ENCODE measurements around the gene HIVEP3. TPM values are rescaled to one million over a fixed set of nuclear protein-coding genes. Genes with fewer than 3 reads are reported as not detected.

Gene HIVEP3
- total and polyA plus RNA-seq, 8 donors: 1.8 to 65.3 (median 3.8) TPM

DNA sequence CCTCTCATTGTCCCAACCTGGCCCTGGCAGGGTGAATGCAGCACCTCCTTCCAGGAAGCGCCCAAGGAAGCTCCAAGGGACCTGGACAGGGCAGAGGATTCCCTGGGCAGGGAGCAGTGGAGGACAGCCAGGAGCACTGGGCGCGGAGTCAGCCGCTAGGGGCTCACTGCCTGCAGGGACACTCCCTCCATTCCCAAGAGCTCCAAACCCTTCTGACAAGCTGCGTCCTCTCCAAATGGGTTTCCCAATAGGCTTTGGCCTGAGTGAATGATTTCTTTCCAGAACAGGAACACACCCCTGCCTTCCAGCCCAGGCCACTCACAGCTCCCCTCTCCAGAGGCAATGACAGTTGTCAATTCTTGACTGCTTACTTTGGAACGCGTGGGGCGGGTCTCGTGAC lies 305.8 kb downstream of the HIVEP3 start:
- no peaks in the 10 kb centered on the region for H3K36me3 ChIP-seq
- peaks cover 0 to 12% (median 7%) of the 10 kb centered on the region in 4 donors for H3K4me1 ChIP-seq
- H3K9me3 ChIP-seq: no peaks in the 10 kb centered on the region
- intact Hi-C loops (cut with DNase I; ENCODE audit: low total_unique reads): no loop called here
- 86 to 94% (median 92%) methylated on average over 7 to 9 of the region's 9 CpGs for WGBS, 5 donors
- H3K4me3 ChIP-seq: no peak overlapping the region
- DNase-seq: no peak
- no peaks in the 10 kb centered on the region for H3K27me3 ChIP-seq
- TF ChIP-seq CTCF (IDR thresholded peaks at IDR 0.05): no peak
- no peak for TF ChIP-seq EP300 (IDR thresholded peaks at IDR 0.05)
- TF ChIP-seq POLR2AphosphoS5 (IDR thresholded peaks at IDR 0.05): no peak
- no peak for TF ChIP-seq POLR2A (IDR thresholded peaks at IDR 0.05)
- no peak overlapping the region for H3K27ac ChIP-seq

DNA sequence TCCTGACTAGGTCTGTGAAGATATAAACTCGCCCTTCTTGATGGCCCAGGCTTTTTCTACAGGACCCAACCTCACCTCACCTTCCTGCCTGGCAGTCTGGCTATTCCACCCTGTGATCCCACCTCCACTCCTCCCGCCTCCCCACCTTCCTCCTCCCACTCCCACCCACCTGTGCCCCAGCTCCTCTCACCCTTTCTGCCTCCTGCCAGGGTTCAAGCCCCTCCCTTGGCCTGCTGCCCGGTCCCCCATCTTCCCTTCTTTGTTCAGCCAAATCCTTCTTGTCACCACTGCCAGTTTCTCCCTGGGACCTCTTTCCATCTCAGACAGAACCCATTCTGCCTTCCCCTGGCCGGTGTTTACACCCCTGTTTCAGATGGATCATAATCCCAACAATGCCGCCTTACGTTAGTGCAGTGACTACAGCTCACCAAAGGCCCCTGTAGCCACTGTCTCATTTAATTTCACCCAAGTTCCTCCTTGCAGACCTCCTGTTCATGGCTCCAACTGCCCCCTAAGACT lies 306.7 kb downstream of the HIVEP3 start:
- H3K4me3 ChIP-seq: no peak overlapping the region
- no peaks in the 10 kb centered on the region for H3K36me3 ChIP-seq
- 91 to 96% (median 95%) methylated on average over 6 of the region's 6 CpGs for WGBS, 5 donors
- TF ChIP-seq CTCF (IDR thresholded peaks at IDR 0.05): no peak
- TF ChIP-seq POLR2A (IDR thresholded peaks at IDR 0.05): no peak
- no peak for TF ChIP-seq EP300 (IDR thresholded peaks at IDR 0.05)
- no peak for TF ChIP-seq POLR2AphosphoS5 (IDR thresholded peaks at IDR 0.05)
- H3K27ac ChIP-seq: no peak overlapping the region
- H3K9me3 ChIP-seq: no peaks in the 10 kb centered on the region
- H3K27me3 ChIP-seq: no peaks in the 10 kb centered on the region
- intact Hi-C loops (cut with DNase I; ENCODE audit: low total_unique reads): no loop called here
- peaks cover 0 to 6% (median 0%) of the 10 kb centered on the region in 4 donors for H3K4me1 ChIP-seq
- no peak for DNase-seq

DNA sequence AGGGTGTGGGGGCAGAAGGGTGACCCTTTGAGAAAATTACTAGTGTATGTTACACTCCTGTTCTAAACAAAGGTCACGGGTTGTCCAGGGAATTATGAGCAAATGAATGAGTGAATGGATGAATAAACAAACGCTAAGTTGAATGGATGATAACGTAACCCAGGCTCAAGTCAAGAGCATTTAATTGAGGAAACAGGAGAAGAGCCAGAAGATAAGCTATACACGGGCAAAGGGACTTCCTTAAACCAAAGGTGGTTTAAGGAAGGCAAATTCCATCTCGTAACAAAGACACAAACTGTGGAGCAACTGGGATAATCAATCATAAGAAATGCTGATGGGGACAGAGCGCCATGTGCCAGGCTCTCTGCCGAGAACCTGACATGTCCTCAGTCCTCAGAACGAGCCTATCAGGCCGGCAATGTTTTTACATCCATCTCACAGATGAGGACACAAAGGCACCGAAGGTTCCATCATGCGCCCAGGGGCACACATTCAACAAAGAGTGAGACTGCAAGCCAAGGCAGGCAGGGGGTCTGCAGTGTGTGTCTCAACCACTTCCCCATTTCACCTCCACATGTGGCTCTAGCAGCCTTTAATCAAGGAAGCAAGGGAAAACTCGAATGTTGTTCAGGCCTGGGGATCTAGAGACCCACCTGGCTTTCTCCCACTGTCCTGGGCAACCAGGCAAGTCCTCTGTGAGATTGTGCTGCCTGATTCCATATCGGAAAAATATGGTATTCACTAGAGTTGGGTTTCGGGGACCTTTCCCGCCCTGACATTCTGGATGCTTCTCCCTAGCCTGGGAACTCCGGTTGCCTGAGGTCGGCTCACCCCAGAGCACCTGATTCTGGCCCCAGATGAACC lies 307.4 kb downstream of the HIVEP3 start:
- Histone ChIP-seq H3K4me1 (peaks cover 0 to 6% (median 0%) of the 10 kb centered on the region in 4 donors), H3K36me3 (no peaks in the 10 kb centered on the region), H3K27me3 (no peaks in the 10 kb centered on the region), H3K4me3 (no peak overlapping the region), H3K9me3 (no peaks in the 10 kb centered on the region), H3K27ac (no peak overlapping the region)
- no peak for DNase-seq
- intact Hi-C loops (cut with DNase I; ENCODE audit: low total_unique reads): no loop called here
- 71 to 78% (median 77%) methylated on average over 15 to 17 of the region's 17 CpGs for WGBS, 5 donors
- TF ChIP-seq POLR2A (IDR thresholded peaks at IDR 0.05) (no peak), POLR2AphosphoS5 (IDR thresholded peaks at IDR 0.05) (no peak), CTCF (IDR thresholded peaks at IDR 0.05) (no peak), EP300 (IDR thresholded peaks at IDR 0.05) (no peak)

GRCh38 chr1:41610361-41610760 lies 308.4 kb downstream of the HIVEP3 start:
- WGBS, 5 donors: 87 to 96% (median 95%) methylated on average over 4 of the region's 4 CpGs
- no peaks in the 10 kb centered on the region for H3K36me3 ChIP-seq
- H3K9me3 ChIP-seq: no peaks in the 10 kb centered on the region
- H3K27ac ChIP-seq: no peak overlapping the region
- DNase-seq: no peak
- intact Hi-C loops (cut with DNase I; ENCODE audit: low total_unique reads): no loop called here
- no peaks in the 10 kb centered on the region for H3K27me3 ChIP-seq
- H3K4me3 ChIP-seq: no peak overlapping the region
- H3K4me1 ChIP-seq: peaks cover 0 to 6% (median 0%) of the 10 kb centered on the region in 4 donors
- TF ChIP-seq CTCF (IDR thresholded peaks at IDR 0.05) (no peak), POLR2A (IDR thresholded peaks at IDR 0.05) (no peak), EP300 (IDR thresholded peaks at IDR 0.05) (no peak), POLR2AphosphoS5 (IDR thresholded peaks at IDR 0.05) (no peak)
